ENCODE measurements around the gene VAV2. TPM values are rescaled to one million over a fixed set of nuclear protein-coding genes. Genes with fewer than 3 reads are reported as not detected.

VAV2 gene
- total and polyA plus RNA-seq, 9 of the 15 experiments (the other 6 are each of a cell fraction or from before 2014, with no cell fraction given): 0.01 to 2.7 (median 1.0) TPM; not detected in 1

GRCh38 chr9:133869674-133870405, 122.3 kb downstream of the VAV2 start (continued):
- TF ChIP-seq, protein P1, sequence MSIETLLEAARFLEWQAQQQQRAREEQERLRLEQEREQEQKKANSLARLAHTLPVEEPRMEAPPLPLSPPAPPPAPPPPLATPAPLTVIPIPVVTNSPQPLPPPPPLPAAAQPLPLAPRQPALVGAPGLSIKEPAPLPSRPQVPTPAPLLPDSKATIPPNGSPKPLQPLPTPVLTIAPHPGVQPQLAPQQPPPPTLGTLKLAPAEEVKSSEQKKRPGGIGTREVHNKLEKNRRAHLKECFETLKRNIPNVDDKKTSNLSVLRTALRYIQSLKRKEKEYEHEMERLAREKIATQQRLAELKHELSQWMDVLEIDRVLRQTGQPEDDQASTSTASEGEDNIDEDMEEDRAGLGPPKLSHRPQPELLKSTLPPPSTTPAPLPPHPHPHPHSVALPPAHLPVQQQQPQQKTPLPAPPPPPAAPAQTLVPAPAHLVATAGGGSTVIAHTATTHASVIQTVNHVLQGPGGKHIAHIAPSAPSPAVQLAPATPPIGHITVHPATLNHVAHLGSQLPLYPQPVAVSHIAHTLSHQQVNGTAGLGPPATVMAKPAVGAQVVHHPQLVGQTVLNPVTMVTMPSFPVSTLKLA (conservative IDR thresholded peaks at IDR 0.05): peak in 1 of 2 experiments; percentile 50; a peak in 2 of 4 replicates
- TF ChIP-seq ARID2 (IDR thresholded peaks at IDR 0.05): no peak
- TF ChIP-seq ZNF717 (CRISPR knock-in tag; IDR thresholded peaks at IDR 0.05): no peak
- TF ChIP-seq NBN (IDR thresholded peaks at IDR 0.05; ENCODE audit: low read depth): 0 out of 2 replicates have a peak, but pooled peaks have one; percentile 59
- TF ChIP-seq AFF1 (IDR thresholded peaks at IDR 0.05; ENCODE audit: low read depth in 1 of 2, partially characterized antibody in 2 of 2): peak in 1 of 2 experiments; percentile 80
- peak; percentile 71; the same call in 1 of the 2 replicates for TF ChIP-seq ZNF175 (CRISPR knock-in tag; IDR thresholded peaks at IDR 0.05; ENCODE audit: low read depth)
- no peak for TF ChIP-seq KAT7 (CRISPR knock-in tag; IDR thresholded peaks at IDR 0.05; ENCODE audit: borderline replicate concordance)
- no peak for TF ChIP-seq ETV6 (IDR thresholded peaks at IDR 0.05; ENCODE audit: borderline replicate concordance in 1 of 2, low read depth in 2 of 2, low read length in 1 of 2)
- TF ChIP-seq ETV6 (CRISPR knock-in tag; IDR thresholded peaks at IDR 0.05; ENCODE audit: borderline replicate concordance): no peak
- TF ChIP-seq, protein P2, sequence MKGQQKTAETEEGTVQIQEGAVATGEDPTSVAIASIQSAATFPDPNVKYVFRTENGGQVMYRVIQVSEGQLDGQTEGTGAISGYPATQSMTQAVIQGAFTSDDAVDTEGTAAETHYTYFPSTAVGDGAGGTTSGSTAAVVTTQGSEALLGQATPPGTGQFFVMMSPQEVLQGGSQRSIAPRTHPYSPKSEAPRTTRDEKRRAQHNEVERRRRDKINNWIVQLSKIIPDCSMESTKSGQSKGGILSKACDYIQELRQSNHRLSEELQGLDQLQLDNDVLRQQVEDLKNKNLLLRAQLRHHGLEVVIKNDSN (CRISPR knock-in tag; IDR thresholded peaks at IDR 0.05): no peak
- TF ChIP-seq BMI1 (IDR thresholded peaks at IDR 0.05; ENCODE audit: low read length): no peak
- TF ChIP-seq STAT5B (CRISPR knock-in tag; IDR thresholded peaks at IDR 0.05): no peak
- no peak for TF ChIP-seq ZNF146 (CRISPR knock-in tag; IDR thresholded peaks at IDR 0.05; ENCODE audit: unreplicated experiment)
- TF ChIP-seq CBFA2T3 (IDR thresholded peaks at IDR 0.05): peak; percentile 96
- peak; percentile 98 for TF ChIP-seq HES1 (IDR thresholded peaks at IDR 0.05; ENCODE audit: low read depth)

Data from K562 (cell line).